H9 (cell line): Measurements from ENCODE around the gene AKAP1. TPM values are rescaled to one million over a fixed set of nuclear protein-coding genes. Genes with fewer than 3 reads are reported as not detected.

Experiments
- DNase-seq: peaks from one replicate; pipeline ENCODE4 v3.0.0-alpha.2; 2017
- H2AFZ ChIP-seq: one replicate; pipeline ENCODE4 v1.6.1; 2013; ENCODE audit warnings: mild to moderate bottlenecking, low read length, control low read depth, moderate library complexity
- H2AK5ac ChIP-seq: 2 replicates; pipeline ENCODE4 v1.6.1; 2013; ENCODE audit warnings: low read length, control low read depth, mixed read lengths; ENCODE audit not compliant: insufficient read length
- H2BK120ac ChIP-seq: one replicate; pipeline ENCODE4 v1.6.1; 2013; ENCODE audit warnings: low read depth, mild to moderate bottlenecking, low read length, control low read depth, inconsistent platforms; ENCODE audit not compliant: poor library complexity, severe bottlenecking
- H2BK12ac ChIP-seq: 2 replicates; pipeline ENCODE4 v1.6.1; 2013; ENCODE audit warnings: low read length, control low read depth, mixed read lengths, low read depth; ENCODE audit not compliant: insufficient read length
- H2BK15ac ChIP-seq: 2 replicates; pipeline ENCODE4 v1.6.1; 2013; ENCODE audit warnings: low read depth, low read length, control low read depth
- H2BK20ac ChIP-seq: one replicate; pipeline ENCODE4 v1.6.1; 2013; ENCODE audit warnings: low read depth, mild to moderate bottlenecking, low read length, control low read depth, inconsistent platforms; ENCODE audit not compliant: poor library complexity, severe bottlenecking
- H2BK5ac ChIP-seq: 2 replicates; pipeline ENCODE4 v1.6.1; 2013; ENCODE audit warnings: low read length, control low read depth, mixed read lengths; ENCODE audit not compliant: insufficient read length
- H3K14ac ChIP-seq: 2 replicates; pipeline ENCODE4 v1.6.1; 2013; ENCODE audit warnings: low read length, control low read depth; ENCODE audit not compliant: insufficient read depth
- H3K18ac ChIP-seq: 2 replicates; pipeline ENCODE4 v1.6.1; 2013; ENCODE audit warnings: low read depth, mild to moderate bottlenecking, mixed read lengths, low read length, control low read depth; ENCODE audit not compliant: insufficient read length
- H3K23ac ChIP-seq: 2 replicates; pipeline ENCODE4 v1.6.1; 2013; ENCODE audit warnings: low read length, control low read depth, mixed read lengths, low read depth; ENCODE audit not compliant: insufficient read length
- H3K23me2 ChIP-seq: 2 replicates; pipeline ENCODE4 v1.6.1; 2013; ENCODE audit warnings: low read depth, mild to moderate bottlenecking, mixed read lengths, low read length, control low read depth; ENCODE audit not compliant: insufficient read length, poor library complexity, severe bottlenecking
- H3K27ac ChIP-seq: 2 replicates; pipeline ENCODE4 v1.5.1; 2013; ENCODE audit warnings: low read length, control low read depth, mixed read lengths, low read depth; ENCODE audit not compliant: insufficient read length
- H3K27me3 ChIP-seq: 2 replicates; pipeline ENCODE4 v1.6.1; 2013; ENCODE audit warnings: low read length, control low read depth, inconsistent platforms; ENCODE audit not compliant: insufficient read depth
- H3K4ac ChIP-seq: 2 replicates; pipeline ENCODE4 v1.6.1; 2013; ENCODE audit warnings: low read depth, mild to moderate bottlenecking, control low read depth, inconsistent platforms, low read length, moderate library complexity
- H3K4me1 ChIP-seq: 2 replicates; pipeline ENCODE4 v1.6.1; 2013; ENCODE audit warnings: low read length, control low read depth, inconsistent platforms; ENCODE audit not compliant: insufficient read depth
- H3K4me2 ChIP-seq: 2 replicates; pipeline ENCODE4 v1.6.1; 2013; ENCODE audit warnings: low read length, control low read depth, mixed read lengths; ENCODE audit not compliant: insufficient read length, insufficient read depth
- H3K56ac ChIP-seq: 2 replicates; pipeline ENCODE4 v1.6.1; 2013; ENCODE audit warnings: low read depth, mild to moderate bottlenecking, mixed read lengths, low read length, control low read depth; ENCODE audit not compliant: insufficient read length
- H3K79me1 ChIP-seq: 2 replicates; pipeline ENCODE4 v1.6.1; 2013; ENCODE audit warnings: low read depth, mild to moderate bottlenecking, moderate library complexity, low read length, control low read depth, inconsistent platforms; ENCODE audit not compliant: insufficient read depth, poor library complexity, severe bottlenecking
- H3K79me2 ChIP-seq: 2 replicates; pipeline ENCODE4 v1.6.1; 2013; ENCODE audit warnings: low read length, control low read depth, inconsistent platforms; ENCODE audit not compliant: insufficient read depth
- H3K9ac ChIP-seq: 2 replicates; pipeline ENCODE4 v1.6.1; 2013; ENCODE audit warnings: low read length, control low read depth, mixed read lengths; ENCODE audit not compliant: insufficient read length; ENCODE audit errors: extremely low read depth
- H3K9me3 ChIP-seq: one replicate; pipeline ENCODE4 v1.6.1; 2013; ENCODE audit warnings: low read depth, low read length, inconsistent platforms; ENCODE audit not compliant: control insufficient read depth
- H3T11ph ChIP-seq: one replicate; pipeline ENCODE4 v1.6.1; 2013; ENCODE audit warnings: mild to moderate bottlenecking, low read length, control low read depth, inconsistent platforms
- H4K20me1 ChIP-seq: one replicate; pipeline ENCODE4 v1.6.1; 2013; ENCODE audit not compliant: control insufficient read depth, insufficient read length, insufficient read depth
- H4K5ac ChIP-seq: 2 replicates; pipeline ENCODE4 v1.6.1; 2013; ENCODE audit warnings: low read depth, mild to moderate bottlenecking, mixed read lengths, low read length, control low read depth; ENCODE audit not compliant: insufficient read length
- H4K8ac ChIP-seq: replicated peaks from 2 replicates; pipeline ENCODE4 v1.6.1; 2013; ENCODE audit warnings: low read length, control low read depth, mixed read lengths, low read depth; ENCODE audit not compliant: insufficient read length
- H4K91ac ChIP-seq: 2 replicates; pipeline ENCODE4 v1.6.1; 2013; ENCODE audit warnings: low read depth, mild to moderate bottlenecking, moderate library complexity, mixed read lengths, low read length, control low read depth; ENCODE audit not compliant: insufficient read length
- H3K27ac Mint-ChIP-seq, 3 experiments: 2 replicates in 2 of 3; 3 replicates in 1 of 3; pipeline ENCODE4 v1.8.0; 2020 to 2021; ENCODE audit warnings: mixed read lengths in 3 of 3, mild to moderate bottlenecking in 1 of 3, moderate library complexity in 1 of 3
- H3K27me3 Mint-ChIP-seq: 2 replicates; pipeline ENCODE4 v1.8.0; 2021; ENCODE audit warnings: low read depth, mild to moderate bottlenecking, moderate library complexity, mixed read lengths
- H3K36me3 Mint-ChIP-seq, 3 experiments: 2 replicates in 2 of 3; 3 replicates in 1 of 3; pipeline ENCODE4 v1.8.0; 2020 to 2021; ENCODE audit warnings: low read depth in 3 of 3, mixed read lengths in 3 of 3; ENCODE audit not compliant: insufficient read depth in 1 of 3
- H3K4me1 Mint-ChIP-seq, 2 experiments: 2 replicates each; pipeline ENCODE4 v1.8.0; 2020; ENCODE audit warnings: mixed read lengths in 2 of 2
- H3K4me3 Mint-ChIP-seq, 2 experiments: 2 replicates in 1 of 2; 3 replicates in 1 of 2; pipeline ENCODE4 v1.8.0; 2020 to 2021; ENCODE audit warnings: mild to moderate bottlenecking in 2 of 2, mixed read lengths in 2 of 2, moderate library complexity in 1 of 2
- H3K9me3 Mint-ChIP-seq, 2 experiments: 2 replicates in 1 of 2; 3 replicates in 1 of 2; pipeline ENCODE4 v1.8.0; 2020; ENCODE audit warnings: mild to moderate bottlenecking in 2 of 2, mixed read lengths in 2 of 2, moderate library complexity in 1 of 2
- CTCF ChIP-seq: fragments of 200-600 bp; sonication (generic); conservative IDR thresholded peaks from 3 replicates; pipeline ENCODE4 v1.8.0; 2021; ENCODE audit warnings: antibody characterized with exemption, mild to moderate bottlenecking
- WGBS: extraction: QIAGEN DNeasy Blood & Tissue Kit; methylation state at CpG from one replicate; pipeline ENCODE4 v1.1.7; 2013; ENCODE audit warnings: missing lambda C conversion rate, low lambda C conversion rate, mixed read lengths; ENCODE audit not compliant: insufficient read length; ENCODE audit errors: extremely low coverage; 5-methylcytosine and 5-hydroxymethylcytosine counted together
- total RNA-seq: library from RNA; stranded (reverse); gene quantifications from 2 replicates; pipeline ENCODE4 v1.2.1, GENCODE V29; 2021

The AKAP1 gene
- total RNA-seq, 1 experiment from 2014 or later: 61.2 TPM

GRCh38 chr17:57158795-57159194 is 73.7 kb downstream of the AKAP1 start:
- Histone ChIP-seq H3K4ac (no peak overlapping the region), H3K79me2 (no peaks in the 10 kb centered on the region), H2AFZ (no peak overlapping the region), H4K20me1 (no peaks in the 10 kb centered on the region), H4K5ac (no peak overlapping the region), H4K91ac (no peak overlapping the region), H3K18ac (no peak overlapping the region), H2BK5ac (no peak overlapping the region), H3K79me1 (no peaks in the 10 kb centered on the region), H3K23me2 (no peaks in the 10 kb centered on the region), H3K9ac (no peak overlapping the region), H3K4me1 (no peaks in the 10 kb centered on the region), H3T11ph (no peak overlapping the region), H3K4me2 (no peak overlapping the region), H3K9me3 (no peaks in the 10 kb centered on the region), H2BK15ac (no peak overlapping the region), H2BK12ac (no peak overlapping the region), H3K56ac (no peak overlapping the region), H3K23ac (no peak overlapping the region), H3K27me3 (no peaks in the 10 kb centered on the region), H2BK120ac (no peak overlapping the region), H3K27ac (no peak overlapping the region), H4K8ac (no peak overlapping the region), H2AK5ac (no peak overlapping the region), H3K14ac (no peak overlapping the region), H2BK20ac (no peak overlapping the region)
- no peak for DNase-seq
- no peak overlapping the region for H3K27ac Mint-ChIP-seq
- H3K4me3 Mint-ChIP-seq: no peak overlapping the region
- peaks cover 3 to 12% of the 10 kb centered on the region in 2 experiments; a peak in 4 of 5 replicates for H3K9me3 Mint-ChIP-seq
- TF ChIP-seq CTCF: no peak
- no CpG with 5 or more reads among the region's 1 CpG for WGBS
- H3K36me3 Mint-ChIP-seq: peaks cover 0 to 3% (median 0%) of the 10 kb centered on the region in 3 experiments; a peak in 2 of 7 replicates
- H3K4me1 Mint-ChIP-seq: peaks cover 8 to 9% of the 10 kb centered on the region in 2 experiments; a peak in 3 of 4 replicates
- peaks cover 1% of the 10 kb centered on the region for H3K27me3 Mint-ChIP-seq
